ENCODE measurements around the gene PLVAP. TPM values are rescaled to one million over a fixed set of nuclear protein-coding genes. Genes with fewer than 3 reads are reported as not detected.

PLVAP gene
- total RNA-seq, 4 donors from 2014 or later: 11.5 to 45.1 (median 18.8) TPM

DNA sequence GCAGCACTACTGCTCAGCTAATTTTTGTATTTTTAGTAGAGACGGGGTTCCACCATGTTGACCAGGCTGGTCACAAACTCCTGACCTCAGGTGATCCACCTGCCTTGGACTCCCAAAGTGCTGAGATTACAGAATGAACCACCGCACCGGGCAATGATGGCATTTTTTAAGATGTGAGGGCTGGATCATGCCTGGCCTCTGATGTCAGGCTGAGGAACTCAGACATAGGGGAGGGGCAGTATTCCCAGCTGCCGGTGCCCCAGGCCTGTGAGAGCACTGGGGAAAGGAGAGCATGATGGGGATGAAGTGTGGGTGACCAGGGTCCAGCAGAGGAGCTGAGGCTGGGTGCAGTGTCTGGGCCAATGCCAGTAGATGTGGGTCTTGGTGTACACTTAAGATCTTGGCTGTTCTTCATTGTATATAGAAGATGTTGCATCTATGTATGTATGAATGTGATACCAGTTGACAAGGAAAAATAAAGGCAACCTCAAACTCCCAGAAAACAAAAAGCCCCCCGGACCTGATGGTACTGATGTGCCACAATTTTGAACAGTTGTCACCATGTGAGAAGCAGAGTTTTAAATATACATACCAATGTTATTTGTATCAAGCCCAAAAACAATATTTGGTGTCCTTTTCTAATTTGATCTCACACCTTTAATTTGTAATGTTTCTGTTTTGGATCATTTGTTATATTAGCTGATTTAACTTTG is 3.4 kb upstream of the PLVAP start:
- in situ Hi-C loops (cut with MboI; ENCODE audit: low sequenced_read_pairs in 4 of 4): no loop called here
- ATAC-seq: no peak
- intact Hi-C loops (cut with DNase I; ENCODE audit: low total_unique reads): no loop called here

DNA sequence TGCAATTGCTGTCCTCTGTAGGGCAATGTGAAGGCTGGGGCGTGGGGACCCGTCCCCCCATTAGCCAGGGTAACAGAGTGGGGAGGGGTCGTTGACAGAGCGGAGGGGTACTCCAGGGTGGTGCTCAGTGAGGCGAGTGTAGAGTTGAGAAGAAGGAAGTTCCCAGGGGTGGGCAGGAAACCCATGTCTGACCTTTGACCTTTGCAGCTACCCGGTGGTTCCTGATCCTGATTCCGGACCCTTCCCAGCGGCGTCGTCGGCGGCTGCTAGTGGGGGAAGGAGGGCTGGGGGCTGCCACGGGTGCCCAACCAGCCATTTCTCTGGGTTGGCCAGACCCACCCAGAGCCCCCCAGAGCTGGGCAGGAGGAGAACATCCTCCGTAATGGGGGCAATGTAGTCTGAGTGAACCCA is 2.1 kb upstream of the PLVAP start:
- in situ Hi-C loops (cut with MboI; ENCODE audit: low sequenced_read_pairs in 4 of 4): no loop called here
- H3K4me1 ChIP-seq: peaks cover 19% of the 10 kb centered on the region in 2 donors
- H3K4me3 ChIP-seq: no peak overlapping the region
- intact Hi-C loops (cut with DNase I; ENCODE audit: low total_unique reads): no loop called here
- ATAC-seq: no peak
- H3K27ac ChIP-seq: peak overlapping the region in 2 of 4 donors; percentile 48 to 50
- no peak for DNase-seq
- TF ChIP-seq, protein P1, sequence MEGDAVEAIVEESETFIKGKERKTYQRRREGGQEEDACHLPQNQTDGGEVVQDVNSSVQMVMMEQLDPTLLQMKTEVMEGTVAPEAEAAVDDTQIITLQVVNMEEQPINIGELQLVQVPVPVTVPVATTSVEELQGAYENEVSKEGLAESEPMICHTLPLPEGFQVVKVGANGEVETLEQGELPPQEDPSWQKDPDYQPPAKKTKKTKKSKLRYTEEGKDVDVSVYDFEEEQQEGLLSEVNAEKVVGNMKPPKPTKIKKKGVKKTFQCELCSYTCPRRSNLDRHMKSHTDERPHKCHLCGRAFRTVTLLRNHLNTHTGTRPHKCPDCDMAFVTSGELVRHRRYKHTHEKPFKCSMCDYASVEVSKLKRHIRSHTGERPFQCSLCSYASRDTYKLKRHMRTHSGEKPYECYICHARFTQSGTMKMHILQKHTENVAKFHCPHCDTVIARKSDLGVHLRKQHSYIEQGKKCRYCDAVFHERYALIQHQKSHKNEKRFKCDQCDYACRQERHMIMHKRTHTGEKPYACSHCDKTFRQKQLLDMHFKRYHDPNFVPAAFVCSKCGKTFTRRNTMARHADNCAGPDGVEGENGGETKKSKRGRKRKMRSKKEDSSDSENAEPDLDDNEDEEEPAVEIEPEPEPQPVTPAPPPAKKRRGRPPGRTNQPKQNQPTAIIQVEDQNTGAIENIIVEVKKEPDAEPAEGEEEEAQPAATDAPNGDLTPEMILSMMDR (IDR thresholded peaks at IDR 0.05 in 4 of 5, conservative IDR thresholded peaks at IDR 0.05 in 1 of 5): no peak
- TF ChIP-seq POLR2A (IDR thresholded peaks at IDR 0.05): no peak
- no peaks in the 10 kb centered on the region for H3K36me3 ChIP-seq
- no peaks in the 10 kb centered on the region for H3K27me3 ChIP-seq
- H3K9me3 ChIP-seq: no peaks in the 10 kb centered on the region

More for the DNA sequence above, 3.4 kb upstream of the PLVAP start:
- Histone ChIP-seq H3K27ac (peak overlapping the region in 1 of 4 donors; percentile 48), H3K27me3 (no peaks in the 10 kb centered on the region), H3K4me3 (no peak overlapping the region), H3K4me1 (peaks cover 11 to 15% of the 10 kb centered on the region in 2 donors), H3K36me3 (no peaks in the 10 kb centered on the region), H3K9me3 (no peaks in the 10 kb centered on the region)
- TF ChIP-seq, protein P1 (IDR thresholded peaks at IDR 0.05 in 4 of 5, conservative IDR thresholded peaks at IDR 0.05 in 1 of 5): no peak
- TF ChIP-seq POLR2A (IDR thresholded peaks at IDR 0.05): no peak
- no peak for DNase-seq

DNA sequence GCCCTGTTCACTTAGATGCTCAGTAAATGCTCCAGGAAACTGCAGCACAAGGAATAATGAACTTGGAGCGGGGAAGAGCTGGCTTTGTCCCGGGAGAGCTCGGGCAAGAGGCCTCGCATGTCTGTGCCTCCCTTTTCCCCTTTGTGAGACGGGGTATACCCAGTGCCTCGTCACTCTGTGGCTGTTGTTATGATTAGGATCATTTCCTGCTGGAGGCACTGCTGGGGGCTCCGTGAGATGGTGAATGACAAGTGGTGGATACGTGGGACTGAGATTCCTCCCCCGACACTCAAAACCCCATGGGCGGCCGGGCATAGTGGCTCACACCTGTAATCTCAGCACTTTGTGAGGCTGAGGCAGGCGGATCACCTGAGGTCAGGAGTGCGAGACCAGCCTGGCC is 1.1 kb upstream of the PLVAP start:
- intact Hi-C loops (cut with DNase I; ENCODE audit: low total_unique reads) (no loop called here), in situ Hi-C loops (cut with MboI; ENCODE audit: low sequenced_read_pairs in 4 of 4) (no loop called here)
- Histone ChIP-seq H3K27me3 (no peaks in the 10 kb centered on the region), H3K27ac (peak overlapping the region in 2 of 4 donors; percentile 48 to 50), H3K36me3 (no peaks in the 10 kb centered on the region), H3K9me3 (no peaks in the 10 kb centered on the region), H3K4me3 (no peak overlapping the region), H3K4me1 (peaks cover 19 to 23% of the 10 kb centered on the region in 2 donors)
- ATAC-seq (no peak), DNase-seq (no peak)
- TF ChIP-seq POLR2A (IDR thresholded peaks at IDR 0.05): no peak
- TF ChIP-seq, protein P1 (IDR thresholded peaks at IDR 0.05 in 4 of 5, conservative IDR thresholded peaks at IDR 0.05 in 1 of 5): no peak

DNA sequence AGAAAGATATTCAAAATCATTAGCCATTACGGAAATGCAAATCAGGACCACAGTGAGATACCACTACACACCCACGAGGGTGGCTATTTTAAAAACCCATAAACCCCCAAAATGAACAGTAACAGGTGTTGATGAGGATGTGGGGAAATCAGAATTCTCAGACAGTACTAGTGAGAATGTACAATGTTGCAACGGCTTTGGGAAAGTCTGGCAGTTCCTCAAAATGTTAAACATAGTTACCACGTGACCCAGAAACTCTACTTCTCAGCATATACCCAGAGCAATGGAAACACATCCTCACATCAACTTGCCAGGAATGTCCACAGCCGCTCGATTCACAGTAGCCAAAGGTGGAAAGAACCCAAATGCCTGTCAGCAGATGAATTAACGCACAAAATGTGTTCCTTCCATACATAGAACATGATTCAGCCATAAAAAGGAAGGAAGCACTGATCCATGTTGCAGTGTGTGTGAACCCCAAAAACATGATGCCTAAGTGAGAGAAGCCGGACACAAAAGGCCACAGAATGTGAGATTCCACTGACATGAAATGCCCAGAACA is 7.0 kb downstream of the PLVAP start:
- Histone ChIP-seq H3K9me3 (no peaks in the 10 kb centered on the region), H3K4me1 (peaks cover 15 to 18% of the 10 kb centered on the region in 2 donors), H3K4me3 (peak overlapping the region in 3 of 4 donors; percentile 17 to 29 (median 24)), H3K36me3 (no peaks in the 10 kb centered on the region), H3K27me3 (no peaks in the 10 kb centered on the region), H3K27ac (peak overlapping the region; percentile 81 to 93 (median 92))
- peak; percentile 76 to 83 for DNase-seq
- TF ChIP-seq, protein P1 (IDR thresholded peaks at IDR 0.05 in 4 of 5, conservative IDR thresholded peaks at IDR 0.05 in 1 of 5): no peak
- in situ Hi-C loops (cut with MboI; ENCODE audit: low sequenced_read_pairs in 4 of 4) (no loop called here), intact Hi-C loops (cut with DNase I; ENCODE audit: low total_unique reads) (loop anchor here (5.0 kb wide), 1 partner anchor 97 kb away; no protein-coding TSS in a partner anchor)
- peak; percentile 96 for ATAC-seq
